ENCODE data around the gene POLE. TPM values are rescaled to one million over a fixed set of nuclear protein-coding genes. Genes with fewer than 3 reads are reported as not detected.
"Not testable (repeated sequence)": the region's sequence is repeated elsewhere in the genome, so short reads cannot be mapped to it uniquely, and the experiment has no call there.

The POLE gene
- total and polyA plus RNA-seq, 10 of the 15 experiments (the other 5 are each of a cell fraction or from before 2014, with no cell fraction given), result 2.3 to 103 (median 37.1) TPM

GRCh38 chr12:132694888-132695287 lies 7.7 kb upstream of the POLE start:
- H3K9me3 ChIP-seq (replicated peaks; ENCODE audit: control insufficient read depth, insufficient read depth, low read length); H3K4me1 ChIP-seq (ENCODE audit: control insufficient read depth, insufficient read depth, low read length); in situ Hi-C loops (cut with MboI); DNase-seq (ENCODE audit: low read depth, low spot score); H3K4me2 ChIP-seq (ENCODE audit: control insufficient read depth, insufficient read depth); H3K36me3 ChIP-seq (ENCODE audit: control insufficient read depth in 2 of 2, insufficient read depth in 2 of 2, low read length in 1 of 2); CTCF ChIA-PET; H2AFZ ChIP-seq (ENCODE audit: control insufficient read depth, low read depth, low read length); POLR2A ChIA-PET; H4K20me1 ChIP-seq (ENCODE audit: control insufficient read depth, insufficient read depth); ATAC-seq; FAIRE-seq; H3K27ac ChIP-seq (ENCODE audit: control insufficient read depth, insufficient read depth); H3K79me2 ChIP-seq (ENCODE audit: control insufficient read depth, insufficient read depth, low read length); intact Hi-C loops (cut with micrococcal nuclease; ENCODE audit: unreplicated experiment); H3K4me3 ChIP-seq; BruUV-seq (replicated peaks); H3K27me3 ChIP-seq (replicated peaks in 1 of 2; ENCODE audit: control insufficient read depth in 2 of 2, insufficient read depth in 2 of 2, low read length in 1 of 2); H3K9ac ChIP-seq (ENCODE audit: control insufficient read depth, insufficient read depth, low read length); RAD21 ChIA-PET (ENCODE audit: unreplicated experiment): not testable (repeated sequence)
- 100% methylated on average over 3 of the region's 3 CpGs for WGBS (ENCODE audit: insufficient coverage, insufficient replicate concordance, low lambda C conversion rate, missing lambda C conversion rate)
- SMC1A ChIA-PET (ENCODE audit: uncharacterized antibody, unreplicated experiment), result interaction anchor here (1.6 kb wide), 1 partner anchor 15 kb away, joined by 4 read pairs; the partner anchor contains the start of gene PGAM5

GRCh38 chr12:132692030-132692429 lies 4.9 kb upstream of the POLE start:
- H3K36me3 ChIP-seq (ENCODE audit: control insufficient read depth in 2 of 2, insufficient read depth in 2 of 2, low read length in 1 of 2); H3K9me3 ChIP-seq (replicated peaks; ENCODE audit: control insufficient read depth, insufficient read depth, low read length); POLR2A ChIA-PET; H3K27me3 ChIP-seq (replicated peaks in 1 of 2; ENCODE audit: control insufficient read depth in 2 of 2, insufficient read depth in 2 of 2, low read length in 1 of 2); H2AFZ ChIP-seq (ENCODE audit: control insufficient read depth, low read depth, low read length); intact Hi-C loops (cut with micrococcal nuclease; ENCODE audit: unreplicated experiment); H3K27ac ChIP-seq (ENCODE audit: control insufficient read depth, insufficient read depth); H3K9ac ChIP-seq (ENCODE audit: control insufficient read depth, insufficient read depth, low read length); H4K20me1 ChIP-seq (ENCODE audit: control insufficient read depth, insufficient read depth); FAIRE-seq; H3K4me3 ChIP-seq; RAD21 ChIA-PET (ENCODE audit: unreplicated experiment); DNase-seq (ENCODE audit: low read depth, low spot score); in situ Hi-C loops (cut with MboI); ATAC-seq; BruUV-seq (replicated peaks); H3K4me1 ChIP-seq (ENCODE audit: control insufficient read depth, insufficient read depth, low read length); H3K4me2 ChIP-seq (ENCODE audit: control insufficient read depth, insufficient read depth): not testable (repeated sequence)
- CTCF ChIA-PET, result interaction anchor here (1.3 kb wide), 1 partner anchor 16 kb away, joined by 3 read pairs; no protein-coding TSS in a partner anchor
- WGBS (ENCODE audit: insufficient coverage, insufficient replicate concordance, low lambda C conversion rate, missing lambda C conversion rate), result 100% methylated on average over 3 of the region's 3 CpGs
- SMC1A ChIA-PET (ENCODE audit: uncharacterized antibody, unreplicated experiment), result interaction anchor here (1.0 kb wide), 1 partner anchor 8 kb away, joined by 3 read pairs; no protein-coding TSS in a partner anchor
- H3K79me2 ChIP-seq (ENCODE audit: control insufficient read depth, insufficient read depth, low read length), result peaks cover 13% of the 10 kb centered on the region

All from GM12878 (cell line).